ENCODE measurements around the gene ABCG1. TPM values are rescaled to one million over a fixed set of nuclear protein-coding genes. Genes with fewer than 3 reads are reported as not detected.

ABCG1 gene
- total and polyA plus RNA-seq, 2 of the 4 experiments (the other 2 are of a cell fraction), result 0.19 to 0.36 TPM

- Histone ChIP-seq H3K79me1 (ENCODE audit: low read depth in 1 of 2, low read length in 2 of 2) (no peaks in the 10 kb centered on the region), H4K8ac (ENCODE audit: low read depth in 2 of 2, low read length in 2 of 2) (no peak overlapping the region), H3K27ac (ENCODE audit: insufficient read depth, low read length) (no peak overlapping the region), H3K4ac (ENCODE audit: low read depth, low read length) (no peak overlapping the region), H3K4me2 (ENCODE audit: low read depth, low read length) (no peak overlapping the region), H3K27me3 (ENCODE audit: control insufficient read depth, insufficient read depth, low read length) (peaks cover 5% of the 10 kb centered on the region), H2AK5ac (ENCODE audit: low read depth, low read length) (no peak overlapping the region), H2BK15ac (ENCODE audit: low read depth, low read length) (no peak overlapping the region), H3K18ac (ENCODE audit: low read depth, low read length) (no peak overlapping the region), H2BK120ac (ENCODE audit: low read depth, low read length) (no peak overlapping the region), H3K9me3 (ENCODE audit: control insufficient read depth, insufficient read depth, low read length) (no peaks in the 10 kb centered on the region), H2BK5ac (ENCODE audit: low read depth, low read length, poor library complexity, severe bottlenecking) (no peak overlapping the region), H2BK20ac (ENCODE audit: low read depth, low read length) (no peak overlapping the region), H3K4me1 (ENCODE audit: control insufficient read depth, insufficient read depth, low read length) (no peaks in the 10 kb centered on the region), H4K5ac (ENCODE audit: low read depth, low read length) (no peak overlapping the region), H3K4me3 (ENCODE audit: insufficient read depth, low read depth, low read length) (no peak overlapping the region), H3K23ac (ENCODE audit: low read depth, low read length) (no peak overlapping the region), H3K36me3 (ENCODE audit: control insufficient read depth, insufficient read depth, low read length) (no peaks in the 10 kb centered on the region), H4K91ac (ENCODE audit: insufficient read depth, low read depth, low read length) (no peak overlapping the region), H3K9me1 (ENCODE audit: insufficient read depth, low read length) (no peaks in the 10 kb centered on the region; the same call in 1 of the 2 replicates), H3K14ac (replicated peaks; ENCODE audit: low read depth, low read length) (no peak overlapping the region), H3K9ac (ENCODE audit: low read depth, low read length) (no peak overlapping the region), H4K20me1 (ENCODE audit: insufficient read depth, low read length) (no peaks in the 10 kb centered on the region), H2AK9ac (replicated peaks; ENCODE audit: low read depth, low read length, poor library complexity) (no peak overlapping the region), H2AFZ (replicated peaks; ENCODE audit: low read length, poor library complexity) (no peak overlapping the region), H3K56ac (ENCODE audit: extremely low read depth, insufficient read depth, low read length) (no peak overlapping the region)
- dilution Hi-C loops (cut with HindIII; ENCODE audit: low sequenced_read_pairs, unreplicated experiment), result no loop called here
- ATAC-seq (ENCODE audit: low read depth), result no peak
- CTCF ChIA-PET, result no interaction called here
- BruUV-seq (replicated peaks), result no TSS peak
- POLR2A ChIA-PET (ENCODE audit: unreplicated experiment), result no interaction called here
- DNase-seq, result no peak
- TF ChIP-seq FOS (IDR thresholded peaks at IDR 0.05; ENCODE audit: low read depth, low read length) (no peak), ELK1 (IDR thresholded peaks at IDR 0.05; ENCODE audit: borderline replicate concordance, low read depth, low read length) (no peak), RCOR1 (IDR thresholded peaks at IDR 0.05; ENCODE audit: insufficient replicate concordance, low read length) (no peak), MXI1 (IDR thresholded peaks at IDR 0.05; ENCODE audit: borderline replicate concordance, low read depth, low read length) (no peak), POLR2A (IDR thresholded peaks at IDR 0.05; ENCODE audit: low read depth, low read length) (no peak), NFE2L2 (IDR thresholded peaks at IDR 0.05; ENCODE audit: low read depth, low read length) (no peak)
- in situ Hi-C loops (cut with MboI; ENCODE audit: low sequenced_read_pairs), result loop anchor here (25.0 kb wide), 1 partner anchor 668 kb away; no protein-coding TSS in a partner anchor
- intact Hi-C loops (cut with micrococcal nuclease), result no loop called here
Observed at GRCh38 chr21:42169758-42170157, 49.2 kb upstream of the ABCG1 start.
